Prostate gland (tissue), 2 donors: ENCODE measurements around the gene NOM1.

Experiments
- CTCF ChIP-seq, 4 experiments: fragments of 200-600 bp in 2 of 4; fragments of 450-650 bp in 2 of 4; sonication (generic) in 2 of 4; IDR thresholded peaks; 1 replicate in 3 of 4; 2 replicates in 1 of 4; pipeline ENCODE4 v1.5.1; 2016 to 2019; ENCODE audit warnings: antibody characterized with exemption in 4 of 4, mild to moderate bottlenecking in 2 of 4, moderate library complexity in 2 of 4
- POLR2AphosphoS5 ChIP-seq: sonication (generic); formaldehyde crosslinking; IDR thresholded peaks from one replicate; pipeline ENCODE4 v1.6.1; 2017; ENCODE audit warnings: antibody characterized with exemption

GRCh38 chr7:156942708-156943090, 6.8 kb upstream of the NOM1 start:
- TF ChIP-seq CTCF (IDR thresholded peaks at IDR 0.05) (no peak), POLR2AphosphoS5 (no peak)
